RWPE1 (cell line): ENCODE results near the gene PI3.

Source experiments
- CTCF ChIA-PET: fragments of 350-600 bp; sonication (Branson Sonifier 250); formaldehyde crosslinking; extraction: SDS; loops from one replicate; lab custom pipeline; 2021; lab: Yijun Ruan, JAX
- POLR2A ChIA-PET: fragments of 400-600 bp; formaldehyde crosslinking; extraction: SDS; loops from one replicate; lab custom pipeline; 2020; ENCODE audit warnings: antibody characterized with exemption; ENCODE audit not compliant: low non-redundant PET; lab: Yijun Ruan, JAX
- DNase-seq: peaks from one replicate; pipeline ENCODE4 v3.0.0; 2012; ENCODE audit warnings: low spot score
- H3K27ac ChIP-seq: fragments of 450-650 bp; 2 replicates; pipeline ENCODE4 v1.5.1; 2017
- CTCF ChIP-seq: fragments of 450-650 bp; conservative IDR thresholded peaks from 2 replicates; pipeline ENCODE4 v1.5.1; 2017; ENCODE audit warnings: low read depth, mild to moderate bottlenecking

PI3 gene

DNA sequence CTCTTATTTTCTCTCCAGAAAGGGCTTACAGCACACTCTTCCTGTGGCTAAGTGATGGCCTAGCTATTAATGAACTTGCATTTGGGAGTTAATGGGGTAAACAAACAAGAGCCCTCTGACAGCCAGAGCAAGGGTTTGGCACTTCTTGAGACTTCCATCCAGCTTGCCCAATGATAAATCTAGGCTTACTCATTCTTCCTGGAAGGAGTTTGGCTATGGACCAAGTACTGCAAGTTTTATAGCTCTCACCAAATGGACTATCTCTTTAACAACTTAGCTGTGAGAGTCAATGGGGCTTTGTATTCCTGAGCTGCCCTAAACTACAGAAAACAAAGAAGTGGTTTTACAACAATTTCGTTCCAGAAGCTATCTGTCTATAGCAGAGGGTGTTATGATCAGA lies 16.7 kb upstream of the PI3 start:
- POLR2A ChIA-PET = interaction anchor here (0.9 kb wide), 1 partner anchor 18 kb away, joined by 3 read pairs; no protein-coding TSS in a partner anchor
- CTCF ChIA-PET = interaction anchor here (1.0 to 1.3 kb wide), 2 partner anchors 19 to 20 kb away, joined by 3 to 4 read pairs; no protein-coding TSS in a partner anchor
- H3K27ac ChIP-seq = no peak overlapping the region
- peak; percentile 89 for DNase-seq
- TF ChIP-seq CTCF = no peak

GRCh38 chr20:45163083-45163803 lies 11.5 kb upstream of the PI3 start:
- no peak for DNase-seq
- POLR2A ChIA-PET = no interaction called here
- H3K27ac ChIP-seq = no peak overlapping the region
- CTCF ChIA-PET = interaction anchor here (0.6 to 2.6 kb wide), 5 partner anchors 25 to 149 kb away, joined by 3 to 15 read pairs (median 4); no protein-coding TSS in a partner anchor
- no peak for TF ChIP-seq CTCF

DNA sequence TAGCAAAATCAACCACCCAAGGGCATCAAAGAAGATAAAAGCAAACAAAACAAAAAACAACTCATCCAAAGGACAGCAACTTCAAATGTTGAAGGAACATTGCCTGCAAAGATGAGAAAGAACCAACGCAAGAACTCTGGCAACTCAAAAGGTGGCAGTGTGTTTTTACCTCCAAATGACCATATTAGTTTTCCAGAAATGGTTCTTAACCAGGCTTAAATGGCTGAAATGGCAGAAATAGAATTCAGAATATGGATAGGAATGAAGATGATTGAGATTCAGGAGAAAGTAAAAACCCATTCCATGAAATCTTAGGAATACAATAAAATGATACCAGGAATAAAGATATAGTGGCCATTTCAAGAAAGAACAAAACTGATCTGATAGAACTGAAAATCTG lies 9.8 kb upstream of the PI3 start:
- DNase-seq = no peak
- POLR2A ChIA-PET = no interaction called here
- CTCF ChIA-PET = interaction anchor here (0.6 kb wide), 1 partner anchor 121 kb away, joined by 4 read pairs; no protein-coding TSS in a partner anchor
- H3K27ac ChIP-seq = no peak overlapping the region
- TF ChIP-seq CTCF = no peak

GRCh38 chr20:45173522-45173921 lies 1.2 kb upstream of the PI3 start:
- H3K27ac ChIP-seq = no peak overlapping the region
- ChIA-PET CTCF (interaction anchor here (0.6 kb wide), 1 partner anchor 63 kb away, joined by 3 read pairs; no protein-coding TSS in a partner anchor), POLR2A (no interaction called here)
- TF ChIP-seq CTCF = no peak
- DNase-seq = peak; percentile 42

DNA sequence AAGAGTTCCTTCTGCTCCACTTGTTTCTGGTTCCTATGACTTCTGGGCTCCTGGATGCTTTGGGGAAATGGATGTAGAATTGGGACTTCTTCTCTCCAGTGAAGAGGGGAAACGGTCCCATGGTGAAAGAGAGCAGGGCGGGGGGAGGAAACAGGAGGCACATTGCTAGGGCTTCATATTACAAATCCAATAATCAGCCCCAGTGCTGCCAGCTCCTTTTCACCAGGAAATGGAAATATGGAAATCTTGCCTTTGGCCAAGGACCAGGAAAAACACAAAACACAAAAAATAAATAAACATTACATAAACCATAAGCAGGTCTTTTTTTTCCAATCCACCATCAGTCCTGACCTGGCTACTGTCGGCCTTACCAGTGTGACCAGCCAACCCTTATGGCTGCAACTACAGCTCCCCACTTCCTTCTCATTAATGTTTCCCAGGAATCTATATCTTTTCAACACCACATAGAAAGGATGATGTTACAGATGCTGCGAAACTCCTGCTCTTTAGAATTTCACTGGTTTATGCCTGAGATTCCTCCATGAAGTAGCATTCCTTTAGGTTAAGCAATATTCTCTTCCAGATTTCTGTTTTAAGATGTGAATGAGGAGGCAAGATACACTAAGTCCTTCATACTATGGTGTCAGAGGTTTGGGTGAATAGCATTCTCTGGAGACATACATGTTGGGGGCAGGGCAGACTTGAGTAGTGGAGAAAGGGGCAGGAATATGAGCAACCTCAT lies 2.0 kb downstream of the PI3 start:
- TF ChIP-seq CTCF = no peak
- no peak for DNase-seq
- ChIA-PET POLR2A (no interaction called here), CTCF (no interaction called here)
- H3K27ac ChIP-seq = no peak overlapping the region

DNA sequence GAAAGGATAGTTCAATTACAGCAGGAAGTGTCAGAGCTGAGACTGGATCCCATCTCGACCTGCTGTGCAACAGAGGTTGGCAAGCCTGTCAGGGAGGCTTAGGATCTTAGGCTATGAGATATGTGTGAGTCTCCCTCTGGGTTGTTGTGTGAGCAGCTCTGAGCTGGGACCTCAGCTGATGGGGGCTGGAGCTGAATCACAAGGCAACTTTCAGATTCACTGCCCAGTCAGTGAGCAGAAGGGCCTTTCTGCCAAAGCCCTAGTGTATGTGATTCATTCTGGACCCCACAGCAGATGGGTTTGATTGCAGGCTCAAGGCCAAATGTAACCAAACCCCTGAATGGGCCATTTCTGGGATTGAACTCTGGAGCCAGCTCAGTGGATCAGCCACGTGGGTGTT lies 4.5 kb downstream of the PI3 start:
- no peak for DNase-seq
- no peak for TF ChIP-seq CTCF
- CTCF ChIA-PET = interaction anchor here (0.6 kb wide), 1 partner anchor 48 kb away, joined by 3 read pairs; no protein-coding TSS in a partner anchor
- POLR2A ChIA-PET = no interaction called here
- H3K27ac ChIP-seq = no peak overlapping the region
